Naive B cell (primary cell): Measurements from ENCODE around the gene ITGB1BP1. TPM values are rescaled to one million over a fixed set of nuclear protein-coding genes. Genes with fewer than 3 reads are reported as not detected.

Experiments
- ATAC-seq, 2 donors: fragments of 150-1000 bp; cut with Tn5 transposase; 2 replicates each; pipeline ENCODE4 v1.10.0; 2021; ENCODE audit warnings: low read depth in 2 of 2, mild to moderate bottlenecking in 2 of 2, moderate library complexity in 2 of 2
- DNase-seq: peaks from one replicate; pipeline ENCODE4 v3.0.0; 2022
- H3K27ac Mint-ChIP-seq, 6 donors: one replicate each; pipeline ENCODE4 v1.8.0; 2020 to 2022; ENCODE audit warnings: mild to moderate bottlenecking in 6 of 6, mixed read lengths in 6 of 6, moderate library complexity in 5 of 6, inconsistent platforms in 2 of 6
- H3K27me3 Mint-ChIP-seq, 3 donors: one replicate each; pipeline ENCODE4 v1.8.0; 2021 to 2022; ENCODE audit warnings: mixed read lengths in 3 of 3, mild to moderate bottlenecking in 1 of 3
- H3K36me3 Mint-ChIP-seq, 2 donors: one replicate each; pipeline ENCODE4 v1.8.0; 2020 to 2022; ENCODE audit warnings: mixed read lengths in 2 of 2, inconsistent platforms in 1 of 2, mild to moderate bottlenecking in 1 of 2
- H3K4me1 Mint-ChIP-seq, 3 donors: one replicate each; pipeline ENCODE4 v1.8.0; 2020 to 2022; ENCODE audit warnings: mixed read lengths in 3 of 3, inconsistent platforms in 1 of 3, mild to moderate bottlenecking in 1 of 3, moderate library complexity in 1 of 3
- H3K4me3 Mint-ChIP-seq, 8 donors: one replicate each; pipeline ENCODE4 v1.8.0; 2020 to 2022; ENCODE audit warnings: mild to moderate bottlenecking in 8 of 8, mixed read lengths in 8 of 8, moderate library complexity in 8 of 8, inconsistent platforms in 2 of 8
- H3K9me3 Mint-ChIP-seq, 7 donors: one replicate each; pipeline ENCODE4 v1.8.0; 2020 to 2022; ENCODE audit warnings: mixed read lengths in 7 of 7, mild to moderate bottlenecking in 5 of 7, inconsistent platforms in 2 of 7, moderate library complexity in 1 of 7
- polyA plus RNA-seq, 6 donors: library from polyadenylated mRNA; unstranded; fragments of 300-500 nt; fragmentation: Illumina TruSeq; gene quantifications; one replicate each; pipeline ENCODE4 v1.2.3, GENCODE V29; 2021; ENCODE audit warnings: low read depth in 6 of 6

Gene ITGB1BP1, protein sequence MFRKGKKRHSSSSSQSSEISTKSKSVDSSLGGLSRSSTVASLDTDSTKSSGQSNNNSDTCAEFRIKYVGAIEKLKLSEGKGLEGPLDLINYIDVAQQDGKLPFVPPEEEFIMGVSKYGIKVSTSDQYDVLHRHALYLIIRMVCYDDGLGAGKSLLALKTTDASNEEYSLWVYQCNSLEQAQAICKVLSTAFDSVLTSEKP
- polyA plus RNA-seq, result 100 to 1,000 TPM in 5 of 6 donors, 10 to 100 TPM in 1; 83.6 to 159 (median 110) TPM

DNA sequence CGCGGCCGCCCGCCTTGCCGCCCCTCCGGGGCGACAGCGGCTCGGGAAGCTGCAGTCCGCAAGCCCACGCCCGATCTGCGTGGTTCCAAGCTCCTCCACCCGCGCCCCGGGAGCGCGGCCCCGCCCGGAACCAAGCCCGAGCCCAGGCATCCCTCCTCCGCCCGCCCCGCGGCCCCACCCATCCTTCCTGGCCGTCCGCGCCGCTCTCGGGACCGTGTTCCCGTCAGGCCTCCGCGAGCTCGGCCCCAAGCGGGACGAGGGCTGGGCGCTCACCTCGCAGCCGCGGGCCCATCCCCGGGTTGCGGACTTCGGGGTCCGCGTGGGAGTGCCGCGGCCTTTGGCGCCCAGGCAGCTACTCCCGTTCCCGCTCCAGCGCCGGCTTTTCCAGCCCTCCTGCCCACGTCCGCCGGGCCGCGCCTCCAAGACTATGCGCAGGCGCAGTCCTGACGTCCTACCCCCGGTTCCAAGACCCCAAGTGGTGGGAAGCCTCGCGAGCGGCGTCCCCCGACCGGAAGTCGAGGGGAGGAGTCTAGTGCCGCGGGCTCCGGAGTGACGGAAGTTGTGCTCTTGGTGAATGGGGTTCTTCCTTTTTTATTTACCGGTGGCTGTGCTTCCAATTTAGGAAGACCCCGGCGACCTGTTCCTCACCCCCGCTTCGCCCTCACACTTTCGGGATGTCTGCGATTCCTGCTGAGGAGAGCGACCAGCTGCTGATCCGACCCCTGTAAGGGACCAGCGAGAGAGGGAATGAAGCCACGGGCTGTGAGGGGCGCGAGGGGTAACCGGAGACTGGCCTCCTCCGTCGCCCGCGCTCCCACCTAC, at the start of gene ITGB1BP1, which contains the start of gene CPSF3:
ITGB1BP1 (minus strand) TSS at position 429 of the 822 bp plus-strand sequence. CDS start 4,831 bp downstream, outside the sequence.
CPSF3 (plus strand) TSS at position 555 of the 822 bp plus-strand sequence; CDS start at position 675, 120 bp downstream.
- Mint-ChIP-seq H3K4me1 (peaks cover 23 to 26% (median 25%) of the 10 kb centered on the region in 3 donors), H3K9me3 (no peaks in the 10 kb centered on the region), H3K27me3 (no peaks in the 10 kb centered on the region), H3K27ac (peak within 1 kb of the TSS in 5 of 6 donors; percentile 84 to 98 (median 95)), H3K4me3 (peak within 1 kb of the TSS in 2 of 8 donors; percentile 89 to 97), H3K36me3 (no peaks in the 10 kb centered on the region)
- peak; percentile 97 for DNase-seq
- ATAC-seq, result peak; percentile 90 to 91

DNA sequence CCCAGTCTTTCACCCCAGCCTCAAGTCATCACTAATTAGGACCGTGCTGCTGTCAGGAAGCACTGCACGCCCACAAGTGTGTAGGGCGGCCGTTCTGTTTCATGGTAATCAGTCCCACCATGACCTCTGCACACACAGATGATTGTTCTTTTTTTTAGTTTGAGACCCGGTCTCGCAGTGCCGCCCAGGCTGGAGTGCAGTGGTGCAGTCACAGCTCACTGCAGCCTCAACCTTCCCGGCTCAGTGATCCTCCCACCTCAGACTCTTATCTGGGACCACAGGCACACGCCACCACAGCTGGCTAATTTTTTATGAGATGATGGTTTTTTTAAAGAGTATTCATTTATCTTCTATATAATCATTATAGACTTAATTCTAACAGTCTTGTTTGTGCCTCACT, 49.2 kb upstream of the ITGB1BP1 start:
- Mint-ChIP-seq H3K4me1 (peaks cover 14 to 42% (median 27%) of the 10 kb centered on the region in 3 donors), H3K36me3 (peaks cover 0 to 5% of the 10 kb centered on the region in 2 donors), H3K27me3 (no peaks in the 10 kb centered on the region), H3K4me3 (peak overlapping the region; percentile 18 to 90 (median 84)), H3K9me3 (no peaks in the 10 kb centered on the region), H3K27ac (peak overlapping the region in 1 of 6 donors; percentile 24)
- ATAC-seq, result no peak
- no peak for DNase-seq

DNA sequence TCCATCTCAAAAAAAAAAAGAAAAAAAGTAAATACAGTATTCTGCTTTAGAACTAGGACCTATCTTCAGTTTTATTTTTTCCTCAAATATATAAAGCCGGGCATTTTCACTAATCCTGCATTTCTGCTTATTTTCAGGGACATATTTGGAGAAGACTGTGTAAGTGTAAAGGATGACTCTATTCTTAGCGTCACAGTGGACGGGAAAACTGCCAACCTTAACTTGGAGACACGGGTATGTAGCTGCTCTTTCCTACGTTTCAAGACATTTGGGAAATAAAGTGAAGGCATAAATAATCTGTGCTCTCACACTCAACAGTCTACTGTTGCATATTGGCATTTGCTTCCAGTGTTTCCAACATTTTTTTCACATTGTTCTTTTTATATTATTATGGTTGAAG, 47.9 kb upstream of the ITGB1BP1 start:
- Mint-ChIP-seq H3K36me3 (peaks cover 0 to 12% of the 10 kb centered on the region in 2 donors), H3K9me3 (no peaks in the 10 kb centered on the region), H3K27me3 (no peaks in the 10 kb centered on the region)

DNA sequence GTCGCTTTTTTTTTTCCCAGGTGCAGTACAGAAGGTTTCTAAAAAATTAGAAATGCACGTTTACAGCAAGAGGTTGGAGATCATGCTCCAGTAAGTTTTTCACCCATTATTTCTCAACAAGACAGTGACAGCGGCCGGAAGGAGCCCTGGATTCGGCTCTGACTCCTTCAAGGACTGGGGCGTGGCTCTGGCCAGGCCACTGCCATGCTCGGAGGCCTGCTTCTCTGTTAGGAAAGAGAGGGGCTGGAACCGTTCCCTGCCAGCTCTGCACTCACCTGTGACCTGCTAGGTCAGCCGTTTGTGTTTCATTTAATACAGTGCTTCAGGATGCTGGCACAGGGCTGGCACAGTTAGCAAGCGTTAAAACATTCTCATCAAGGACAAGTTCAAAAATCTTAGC, 44.4 kb upstream of the ITGB1BP1 start:
- Mint-ChIP-seq H3K9me3 (no peaks in the 10 kb centered on the region), H3K27ac (no peak overlapping the region), H3K4me1 (peaks cover 0 to 5% (median 5%) of the 10 kb centered on the region in 3 donors), H3K36me3 (peaks cover 0 to 13% of the 10 kb centered on the region in 2 donors), H3K27me3 (no peaks in the 10 kb centered on the region), H3K4me3 (no peak overlapping the region)
- ATAC-seq, result no peak
- DNase-seq, result no peak

More for the DNA sequence above, 47.9 kb upstream of the ITGB1BP1 start:
- DNase-seq, result no peak
- Mint-ChIP-seq H3K4me3 (no peak overlapping the region), H3K27ac (no peak overlapping the region), H3K4me1 (peaks cover 9 to 30% (median 16%) of the 10 kb centered on the region in 3 donors)
- ATAC-seq, result no peak

DNA sequence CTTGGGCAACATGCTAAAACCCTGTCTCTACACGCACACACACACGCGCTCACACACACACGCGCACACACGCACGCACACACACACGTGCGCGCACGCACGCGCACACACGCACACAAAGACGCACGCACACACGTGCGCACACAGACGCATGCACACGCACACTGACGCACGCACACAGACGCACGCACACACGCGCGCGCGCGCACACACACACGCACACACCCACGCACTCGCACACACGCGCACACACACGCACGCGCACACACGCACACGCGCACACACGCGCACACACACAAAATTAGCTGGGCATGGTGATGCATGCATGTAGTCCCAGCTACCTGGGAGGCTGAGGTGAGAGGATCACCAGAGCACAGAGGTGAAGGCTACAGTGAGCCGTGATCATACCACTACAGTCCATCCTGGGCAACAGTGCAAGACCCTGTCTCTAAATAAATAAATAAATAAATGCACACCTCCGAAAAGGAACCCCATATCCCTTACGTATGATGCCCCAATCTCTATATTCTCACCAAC, 42.9 kb upstream of the ITGB1BP1 start:
- peaks cover 0 to 10% of the 10 kb centered on the region in 2 donors for H3K36me3 Mint-ChIP-seq

DNA sequence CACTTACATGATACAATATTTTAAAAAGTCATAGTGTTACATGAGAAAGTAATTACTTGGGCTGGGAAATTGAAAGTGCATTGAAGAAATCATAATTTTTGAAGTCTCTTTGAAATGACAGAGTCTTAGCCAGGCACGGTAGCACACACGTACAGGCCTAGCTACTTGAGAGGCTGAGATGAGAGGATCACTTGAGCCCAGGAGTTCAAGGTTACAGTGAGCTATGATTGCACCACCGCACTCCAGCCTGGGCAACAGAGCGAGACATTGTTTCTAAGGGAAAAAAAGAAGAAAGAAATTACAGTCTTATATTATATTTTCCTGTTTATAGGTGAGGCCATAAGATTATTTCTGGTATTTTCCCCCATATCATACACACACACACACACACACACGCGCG, 41.8 kb upstream of the ITGB1BP1 start:
- peaks cover 0 to 9% of the 10 kb centered on the region in 2 donors for H3K36me3 Mint-ChIP-seq
- ATAC-seq, result no peak

More for the DNA sequence above, 42.9 kb upstream of the ITGB1BP1 start:
- DNase-seq (no peak), ATAC-seq (no peak)
- Mint-ChIP-seq H3K9me3 (no peaks in the 10 kb centered on the region), H3K27me3 (no peaks in the 10 kb centered on the region), H3K4me1 (peaks cover 0 to 5% (median 0%) of the 10 kb centered on the region in 3 donors), H3K4me3 (peak overlapping the region in 1 of 8 donors; percentile 6), H3K27ac (peak overlapping the region in 1 of 6 donors; percentile 72)

DNA sequence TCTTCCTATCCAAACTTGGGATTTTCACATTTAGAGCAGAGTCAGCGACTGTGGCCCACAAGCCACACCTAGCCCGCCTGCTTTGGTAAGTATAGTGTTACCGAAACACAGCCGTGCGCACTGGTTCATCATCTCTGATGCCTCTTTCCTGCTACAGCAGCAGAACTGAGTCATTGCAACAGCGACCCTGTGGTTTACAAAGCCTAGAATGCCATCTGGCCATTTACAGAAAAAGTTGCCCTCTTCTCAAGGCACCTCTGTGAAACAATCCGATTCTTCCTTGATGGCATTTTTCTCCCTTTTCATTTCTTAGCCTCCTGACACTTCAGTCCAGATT, 40.3 kb upstream of the ITGB1BP1 start:
- Mint-ChIP-seq H3K4me3 (no peak overlapping the region), H3K36me3 (peaks cover 0 to 9% of the 10 kb centered on the region in 2 donors), H3K9me3 (no peaks in the 10 kb centered on the region), H3K4me1 (peaks cover 0 to 5% (median 0%) of the 10 kb centered on the region in 3 donors), H3K27me3 (no peaks in the 10 kb centered on the region), H3K27ac (peak overlapping the region in 1 of 6 donors; percentile 3)
- no peak for DNase-seq
- no peak for ATAC-seq

More for the DNA sequence above, 41.8 kb upstream of the ITGB1BP1 start:
- Mint-ChIP-seq H3K27ac (peak overlapping the region in 2 of 6 donors; percentile 54 to 80), H3K4me1 (peaks cover 0 to 5% (median 0%) of the 10 kb centered on the region in 3 donors), H3K4me3 (no peak overlapping the region), H3K9me3 (no peaks in the 10 kb centered on the region), H3K27me3 (no peaks in the 10 kb centered on the region)
- no peak for DNase-seq

DNA sequence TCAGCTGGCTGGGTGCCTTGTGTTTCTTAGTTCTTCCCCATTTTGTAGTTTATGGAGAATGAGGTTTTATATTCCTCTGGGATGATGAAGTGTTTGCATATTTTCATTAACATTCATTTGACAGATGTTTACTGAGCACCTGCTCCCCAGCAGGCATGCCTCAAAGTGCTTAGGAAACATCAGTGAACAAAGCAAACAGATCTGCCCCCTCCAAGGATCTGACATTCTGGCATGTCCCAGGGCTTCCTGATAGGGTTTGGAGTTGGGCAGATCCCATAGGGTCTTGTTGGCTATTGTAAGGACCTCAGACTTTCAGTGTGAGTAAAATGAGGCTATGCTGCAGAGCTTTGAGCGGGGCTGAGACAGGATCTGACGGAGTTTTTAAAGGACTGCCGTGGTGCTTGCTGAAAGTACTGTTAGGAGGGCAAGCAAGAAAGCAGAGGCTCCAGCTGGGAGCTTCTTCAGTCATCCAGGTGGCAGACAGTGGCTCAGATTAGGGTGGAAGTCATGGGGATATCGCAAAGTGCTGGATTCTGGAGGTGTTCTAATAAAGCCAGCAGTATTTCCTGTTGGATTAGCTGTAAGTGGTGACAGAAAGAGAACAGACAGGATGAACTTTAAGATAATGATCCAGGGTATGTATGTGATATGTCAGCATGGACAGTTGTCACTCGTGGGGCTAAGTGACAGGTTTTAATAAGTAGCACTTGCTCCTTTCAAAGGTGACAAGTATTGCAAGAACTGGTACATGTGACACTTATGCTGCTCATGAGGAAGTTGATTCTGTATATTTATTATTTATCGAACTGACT, 39.8 kb upstream of the ITGB1BP1 start:
- Mint-ChIP-seq H3K4me1 (peaks cover 0 to 5% (median 0%) of the 10 kb centered on the region in 3 donors), H3K27ac (peak overlapping the region in 3 of 6 donors; percentile 27 to 88 (median 67)), H3K36me3 (peaks cover 0 to 9% of the 10 kb centered on the region in 2 donors), H3K27me3 (no peaks in the 10 kb centered on the region), H3K4me3 (no peak overlapping the region), H3K9me3 (no peaks in the 10 kb centered on the region)
- no peak for ATAC-seq
- no peak for DNase-seq

DNA sequence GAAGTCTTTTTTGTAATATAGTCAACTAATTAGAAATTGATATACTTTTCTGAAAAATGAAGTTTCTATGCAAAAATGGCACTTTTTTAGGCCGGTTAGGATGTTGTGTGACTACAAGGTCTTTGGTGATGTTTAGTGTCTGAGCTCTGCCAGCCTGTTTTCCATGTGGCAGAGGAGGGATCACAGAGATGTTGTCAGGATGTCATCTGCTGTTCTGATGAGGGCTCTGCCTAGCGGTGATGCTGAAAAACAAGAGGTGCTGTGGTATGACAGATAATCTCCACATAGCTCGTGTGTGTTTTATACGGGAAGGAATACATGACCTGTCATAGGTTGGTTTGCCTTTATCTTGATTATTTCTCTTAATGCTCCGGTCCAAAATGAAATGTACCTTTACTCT, 39.0 kb upstream of the ITGB1BP1 start:
- Mint-ChIP-seq H3K4me1 (peaks cover 0 to 5% (median 0%) of the 10 kb centered on the region in 3 donors), H3K36me3 (peaks cover 0 to 9% of the 10 kb centered on the region in 2 donors), H3K9me3 (no peaks in the 10 kb centered on the region), H3K27ac (peak overlapping the region in 1 of 6 donors; percentile 56), H3K4me3 (no peak overlapping the region), H3K27me3 (no peaks in the 10 kb centered on the region)
- ATAC-seq, result no peak
- no peak for DNase-seq

DNA sequence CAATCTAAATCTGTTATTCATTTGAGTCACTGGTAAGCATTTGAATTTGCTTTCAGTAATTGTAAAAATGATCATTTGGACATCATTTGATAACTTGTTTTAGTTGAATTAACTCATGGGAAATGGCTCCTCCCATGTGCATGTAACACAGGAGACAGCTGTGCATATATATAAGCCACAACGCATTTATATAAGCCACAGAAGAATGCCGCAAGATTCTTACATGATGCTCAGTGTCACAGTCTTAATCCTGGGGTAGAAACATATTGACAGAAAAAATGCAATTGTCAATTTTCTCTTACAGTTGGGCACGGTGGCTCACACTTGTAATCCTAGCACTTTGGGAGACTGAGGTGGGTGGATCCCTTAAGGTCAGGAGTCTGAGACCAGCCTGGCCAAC, 37.8 kb upstream of the ITGB1BP1 start:
- no peak for DNase-seq
- Mint-ChIP-seq H3K9me3 (no peaks in the 10 kb centered on the region), H3K27me3 (no peaks in the 10 kb centered on the region), H3K4me1 (peaks cover 0 to 5% (median 0%) of the 10 kb centered on the region in 3 donors), H3K4me3 (no peak overlapping the region), H3K36me3 (peaks cover 7 to 8% of the 10 kb centered on the region in 2 donors), H3K27ac (peak overlapping the region in 1 of 6 donors; percentile 70)
- ATAC-seq, result no peak

DNA sequence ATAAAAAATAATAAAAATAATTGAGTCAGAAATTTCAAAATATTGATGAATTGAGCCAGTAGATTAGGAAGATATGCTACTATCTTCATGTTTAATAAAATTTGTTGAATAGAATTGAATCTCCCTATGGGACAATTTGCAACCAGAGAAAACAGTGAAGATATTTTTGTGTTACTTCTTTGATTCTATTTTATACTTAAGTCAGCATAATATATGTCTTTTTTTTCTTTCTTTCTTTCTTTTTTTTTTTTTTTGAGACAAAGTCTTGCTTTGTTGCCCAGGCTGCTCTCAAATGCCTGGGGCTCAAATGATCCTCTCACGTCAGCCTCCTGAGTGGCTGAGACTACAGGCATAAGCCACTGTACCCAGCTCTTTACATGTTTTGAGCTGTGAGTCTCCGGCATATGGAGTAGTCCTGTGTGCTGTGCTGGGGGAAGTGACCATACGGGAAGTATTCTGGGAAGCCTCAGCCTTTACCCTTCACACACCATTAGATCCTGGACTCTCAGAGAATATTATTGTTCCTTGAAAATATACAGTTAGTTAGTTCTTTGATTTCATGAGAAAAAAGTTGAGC, 37.2 kb upstream of the ITGB1BP1 start:
- no peak overlapping the region for H3K4me3 Mint-ChIP-seq
- peaks cover 0 to 5% (median 0%) of the 10 kb centered on the region in 3 donors for H3K4me1 Mint-ChIP-seq
- H3K27ac Mint-ChIP-seq, result peak overlapping the region in 1 of 6 donors; percentile 70
- peaks cover 7 to 9% of the 10 kb centered on the region in 2 donors for H3K36me3 Mint-ChIP-seq
- no peak for ATAC-seq
- H3K9me3 Mint-ChIP-seq, result no peaks in the 10 kb centered on the region
- no peak for DNase-seq
- no peaks in the 10 kb centered on the region for H3K27me3 Mint-ChIP-seq

DNA sequence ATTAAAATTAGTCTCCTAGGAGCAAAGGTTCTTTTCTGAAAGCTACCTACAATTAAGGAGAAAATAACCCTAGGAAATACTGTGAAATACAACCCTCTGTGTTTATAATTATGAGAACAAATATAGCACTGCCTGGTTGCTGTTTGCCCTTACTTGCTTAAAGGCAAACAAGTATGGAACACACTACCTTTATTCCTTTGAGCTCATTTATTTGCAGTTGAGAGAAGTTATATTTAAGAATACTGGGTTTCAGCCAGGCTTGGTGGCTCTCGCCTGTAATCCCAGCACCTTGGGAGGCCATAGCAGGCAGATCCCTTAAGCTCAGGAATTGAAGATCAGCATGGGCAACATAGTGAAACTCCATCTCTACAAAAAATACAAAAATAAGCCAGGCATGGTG, 27.9 kb upstream of the ITGB1BP1 start:
- DNase-seq (no peak), ATAC-seq (no peak)
- no peaks in the 10 kb centered on the region for H3K9me3 Mint-ChIP-seq
- H3K27me3 Mint-ChIP-seq, result no peaks in the 10 kb centered on the region
- no peaks in the 10 kb centered on the region for H3K4me1 Mint-ChIP-seq
- H3K4me3 Mint-ChIP-seq, result no peak overlapping the region
- no peak overlapping the region for H3K27ac Mint-ChIP-seq
- H3K36me3 Mint-ChIP-seq, result peaks cover 12 to 22% of the 10 kb centered on the region in 2 donors
